ENCODE results near the gene PTPN4. TPM values are rescaled to one million over a fixed set of nuclear protein-coding genes. Genes with fewer than 3 reads are reported as not detected.

The PTPN4 gene
- total and polyA plus RNA-seq, 2 experiments from 2014 or later, result 41.6 to 90.4 TPM

- no peak overlapping the region for H3K4me2 ChIP-seq
- peaks cover 2% of the 10 kb centered on the region for H3K27me3 Mint-ChIP-seq (ENCODE audit: insufficient read depth, low read depth, poor library complexity)
- H3K36me3 Mint-ChIP-seq (ENCODE audit: low read depth), result peaks cover 28% of the 10 kb centered on the region
These were observed 181.1 kb downstream of the PTPN4 start for GRCh38 chr2:119940856-119941255.

More at GRCh38 chr2:119940856-119941255, 181.1 kb downstream of the PTPN4 start:
- Mint-ChIP-seq H3K4me1 (no peaks in the 10 kb centered on the region), H3K4me3 (no peak overlapping the region), H3K9me3 (no peaks in the 10 kb centered on the region), H3K27ac (no peak overlapping the region)
- H3K9me2 ChIP-seq (ENCODE audit: insufficient read depth), result no peaks in the 10 kb centered on the region
- H3K79me2 ChIP-seq (replicated peaks; ENCODE audit: insufficient read depth), result no peaks in the 10 kb centered on the region
- TF ChIP-seq EZH2 (IDR thresholded peaks at IDR 0.05; ENCODE audit: low read depth, unreplicated experiment), result no peak
- TF ChIP-seq ETS1 (IDR thresholded peaks at IDR 0.05), result no peak
- TF ChIP-seq STAT1 (IDR thresholded peaks at IDR 0.05; ENCODE audit: unreplicated experiment), result no peak
- TF ChIP-seq ZNF331 (CRISPR knock-in tag; IDR thresholded peaks at IDR 0.05; ENCODE audit: low read depth), result no peak
- no peak for TF ChIP-seq CTCF (conservative IDR thresholded peaks at IDR 0.05; ENCODE audit: low read depth in 2 of 2)
- no peak for TF ChIP-seq POLR2AphosphoS5 (IDR thresholded peaks at IDR 0.05; ENCODE audit: low read depth)
- TF ChIP-seq NANOG (IDR thresholded peaks at IDR 0.05; ENCODE audit: borderline replicate concordance), result no peak
- TF ChIP-seq EZH2phosphoT487 (IDR thresholded peaks at IDR 0.05; ENCODE audit: unreplicated experiment), result no peak
- no peak for TF ChIP-seq REST (IDR thresholded peaks at IDR 0.05; ENCODE audit: unreplicated experiment)
- H3K27me3 ChIP-seq (ENCODE audit: insufficient read depth), result no peaks in the 10 kb centered on the region
- DNase-seq (ENCODE audit: low spot score) (no peak), ATAC-seq (no peak)
- H3F3A ChIP-seq (replicated peaks; ENCODE audit: low read depth), result no peaks in the 10 kb centered on the region
- H4K20me1 ChIP-seq (replicated peaks; ENCODE audit: insufficient read depth), result no peaks in the 10 kb centered on the region
- no peak overlapping the region for H3K27ac ChIP-seq (ENCODE audit: low read depth)
- 0 out of 2 replicates have a peak, but pooled peaks cover 5% of the 10 kb centered on the region for H3K36me3 ChIP-seq (ENCODE audit: insufficient read depth)
- H2AFZ ChIP-seq, result no peak overlapping the region
- H3K4me1 ChIP-seq (ENCODE audit: insufficient read depth), result no peaks in the 10 kb centered on the region
- H3K4me3 ChIP-seq, result no peak overlapping the region

All from GM23338 (cell line).